Liver (tissue), 9 donors: ENCODE results near the gene GJB5. TPM values are rescaled to one million over a fixed set of nuclear protein-coding genes. Genes with fewer than 3 reads are reported as not detected.

Source experiments
- DNase-seq: peaks from one replicate; pipeline ENCODE4 v3.0.0-alpha.2; 2017; ENCODE audit warnings: low spot score
- H3K27ac ChIP-seq, 2 donors: one replicate each; pipeline ENCODE4 v1.7.0; 2013; ENCODE audit warnings: inconsistent platforms in 2 of 2, low read length in 2 of 2, control low read depth in 1 of 2, low read depth in 1 of 2, mild to moderate bottlenecking in 1 of 2
- H3K27me3 ChIP-seq, 4 donors: one replicate each; pipeline versions ENCODE4 v1.6.1 to v1.7.0; 2013; ENCODE audit warnings: low read length in 3 of 4, inconsistent platforms in 1 of 4, mild to moderate bottlenecking in 1 of 4, moderate library complexity in 1 of 4; ENCODE audit not compliant: control insufficient read depth in 4 of 4, insufficient read depth in 4 of 4
- H3K36me3 ChIP-seq, 4 donors: one replicate each; pipeline versions ENCODE4 v1.6.1 to v1.7.0; 2013; ENCODE audit warnings: low read length in 3 of 4, mild to moderate bottlenecking in 3 of 4, low read depth in 1 of 4, moderate library complexity in 1 of 4; ENCODE audit not compliant: control insufficient read depth in 4 of 4, insufficient read depth in 3 of 4
- H3K4me1 ChIP-seq, 4 donors: one replicate each; pipeline versions ENCODE4 v1.6.1 to v1.7.0; 2013; ENCODE audit warnings: low read length in 3 of 4, mild to moderate bottlenecking in 3 of 4, moderate library complexity in 1 of 4; ENCODE audit not compliant: control insufficient read depth in 4 of 4, insufficient read depth in 4 of 4
- H3K4me3 ChIP-seq, 3 donors: one replicate each; pipeline versions ENCODE4 v1.6.1 to v1.7.0; 2013; ENCODE audit warnings: low read length in 3 of 3, control low read depth in 1 of 3, low read depth in 1 of 3, mild to moderate bottlenecking in 1 of 3
- H3K9ac ChIP-seq, 2 donors: one replicate each; pipeline ENCODE4 v1.7.0; 2013; ENCODE audit warnings: low read length in 2 of 2, mild to moderate bottlenecking in 2 of 2, moderate library complexity in 2 of 2, control low read depth in 1 of 2, low read depth in 1 of 2
- H3K9me3 ChIP-seq, 4 donors: one replicate each; pipeline versions ENCODE4 v1.6.1 to v1.7.0; 2013; ENCODE audit warnings: low read length in 3 of 4; ENCODE audit not compliant: control insufficient read depth in 4 of 4
- FOXA1 ChIP-seq: IDR thresholded peaks from 2 replicates; pipeline ENCODE4 v1.6.1; 2016; ENCODE audit warnings: antibody characterized with exemption
- HNF4A ChIP-seq, 2 donors: conservative IDR thresholded peaks; 2 replicates each; pipeline ENCODE4 v1.6.1; 2016; ENCODE audit warnings: antibody characterized with exemption in 2 of 2, mild to moderate bottlenecking in 2 of 2
- MAX ChIP-seq: IDR thresholded peaks from 2 replicates; pipeline ENCODE4 v1.6.1; 2016; ENCODE audit warnings: antibody characterized with exemption
- RAD21 ChIP-seq, 2 donors: IDR thresholded peaks; 2 replicates each; pipeline ENCODE4 v1.6.1; 2016; ENCODE audit warnings: antibody characterized with exemption in 2 of 2, mild to moderate bottlenecking in 2 of 2
- REST ChIP-seq: IDR thresholded peaks from 2 replicates; pipeline ENCODE4 v1.6.1; 2016; ENCODE audit warnings: antibody characterized with exemption, mild to moderate bottlenecking
- RXRA ChIP-seq, 2 donors: IDR thresholded peaks; 2 replicates each; pipeline ENCODE4 v1.6.1; 2017 to 2018; ENCODE audit warnings: antibody characterized with exemption in 2 of 2, mild to moderate bottlenecking in 1 of 2
- WGBS: extraction: QIAGEN DNeasy Blood & Tissue Kit; methylation state at CpG from one replicate; pipeline ENCODE4 v1.1.7; 2013; 5-methylcytosine and 5-hydroxymethylcytosine counted together
- polyA plus RNA-seq, 2 donors: library from polyadenylated mRNA; stranded (reverse) in 1 of 2; unstranded in 1 of 2; fragments of 200-250 nt in 1 of 2; fragments of >200 nt in 1 of 2; fragmentation: Nextera tagmentation in 1 of 2; extraction: Ambion mirVana in 1 of 2; gene quantifications; one replicate each; pipeline versions ENCODE4 v1.2.1 to v1.2.3, GENCODE V29; 2013 to 2015
- total RNA-seq, 2 donors: library from RNA; depleted of rRNA; stranded (reverse); fragments of >200 nt; gene quantifications; one replicate each; pipeline ENCODE4 v1.2.3, GENCODE V29; 2014
- TF ChIP-seq, protein P1 (sequence below): IDR thresholded peaks from 2 replicates; pipeline ENCODE4 v1.6.1; 2016; ENCODE audit warnings: antibody characterized with exemption
- TF ChIP-seq, protein P2 (sequence below): IDR thresholded peaks from 2 replicates; pipeline ENCODE4 v1.6.1; 2016; ENCODE audit warnings: antibody characterized with exemption
- donor health status: healthy.
- donor health status: healthy.
- donor health status: healthy.
- donor health status: healthy.
- donor health status: healthy.

The GJB5 gene
- total and polyA plus RNA-seq, 4 donors, result not detected

GRCh38 chr1:34757386-34757785, 2.5 kb downstream of the GJB5 start (continued):
- TF ChIP-seq REST (no peak), RAD21 (IDR thresholded peaks at IDR 0.05) (no peak)

GRCh38 chr1:34758751-34759150, 3.9 kb downstream of the GJB5 start:
- H3K36me3 ChIP-seq, result no peaks in the 10 kb centered on the region
- H3K9ac ChIP-seq, result no peak overlapping the region
- no peak overlapping the region for H3K27ac ChIP-seq
- no peaks in the 10 kb centered on the region for H3K4me1 ChIP-seq
- no peaks in the 10 kb centered on the region for H3K27me3 ChIP-seq
- H3K9me3 ChIP-seq, result no peaks in the 10 kb centered on the region
- WGBS, result 72% methylated on average over 4 of the region's 4 CpGs
- DNase-seq, result no peak
- H3K4me3 ChIP-seq, result no peak overlapping the region
- TF ChIP-seq REST, result no peak
- TF ChIP-seq, protein P1, sequence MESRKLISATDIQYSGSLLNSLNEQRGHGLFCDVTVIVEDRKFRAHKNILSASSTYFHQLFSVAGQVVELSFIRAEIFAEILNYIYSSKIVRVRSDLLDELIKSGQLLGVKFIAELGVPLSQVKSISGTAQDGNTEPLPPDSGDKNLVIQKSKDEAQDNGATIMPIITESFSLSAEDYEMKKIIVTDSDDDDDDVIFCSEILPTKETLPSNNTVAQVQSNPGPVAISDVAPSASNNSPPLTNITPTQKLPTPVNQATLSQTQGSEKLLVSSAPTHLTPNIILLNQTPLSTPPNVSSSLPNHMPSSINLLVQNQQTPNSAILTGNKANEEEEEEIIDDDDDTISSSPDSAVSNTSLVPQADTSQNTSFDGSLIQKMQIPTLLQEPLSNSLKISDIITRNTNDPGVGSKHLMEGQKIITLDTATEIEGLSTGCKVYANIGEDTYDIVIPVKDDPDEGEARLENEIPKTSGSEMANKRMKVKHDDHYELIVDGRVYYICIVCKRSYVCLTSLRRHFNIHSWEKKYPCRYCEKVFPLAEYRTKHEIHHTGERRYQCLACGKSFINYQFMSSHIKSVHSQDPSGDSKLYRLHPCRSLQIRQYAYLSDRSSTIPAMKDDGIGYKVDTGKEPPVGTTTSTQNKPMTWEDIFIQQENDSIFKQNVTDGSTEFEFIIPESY, result no peak
- TF ChIP-seq MAX, result no peak
- TF ChIP-seq FOXA1, result no peak
- no peak for TF ChIP-seq HNF4A (conservative IDR thresholded peaks at IDR 0.05)
- TF ChIP-seq, protein P2, sequence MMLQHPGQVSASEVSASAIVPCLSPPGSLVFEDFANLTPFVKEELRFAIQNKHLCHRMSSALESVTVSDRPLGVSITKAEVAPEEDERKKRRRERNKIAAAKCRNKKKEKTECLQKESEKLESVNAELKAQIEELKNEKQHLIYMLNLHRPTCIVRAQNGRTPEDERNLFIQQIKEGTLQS, result no peak
- TF ChIP-seq RXRA (IDR thresholded peaks at IDR 0.05), result no peak
